Measurements from ENCODE around the gene TTYH1. TPM values are rescaled to one million over a fixed set of nuclear protein-coding genes. Genes with fewer than 3 reads are reported as not detected.

TTYH1 gene
- total and polyA plus RNA-seq, 2 experiments from 2014 or later = 1.1 TPM; not detected in 1

DNA sequence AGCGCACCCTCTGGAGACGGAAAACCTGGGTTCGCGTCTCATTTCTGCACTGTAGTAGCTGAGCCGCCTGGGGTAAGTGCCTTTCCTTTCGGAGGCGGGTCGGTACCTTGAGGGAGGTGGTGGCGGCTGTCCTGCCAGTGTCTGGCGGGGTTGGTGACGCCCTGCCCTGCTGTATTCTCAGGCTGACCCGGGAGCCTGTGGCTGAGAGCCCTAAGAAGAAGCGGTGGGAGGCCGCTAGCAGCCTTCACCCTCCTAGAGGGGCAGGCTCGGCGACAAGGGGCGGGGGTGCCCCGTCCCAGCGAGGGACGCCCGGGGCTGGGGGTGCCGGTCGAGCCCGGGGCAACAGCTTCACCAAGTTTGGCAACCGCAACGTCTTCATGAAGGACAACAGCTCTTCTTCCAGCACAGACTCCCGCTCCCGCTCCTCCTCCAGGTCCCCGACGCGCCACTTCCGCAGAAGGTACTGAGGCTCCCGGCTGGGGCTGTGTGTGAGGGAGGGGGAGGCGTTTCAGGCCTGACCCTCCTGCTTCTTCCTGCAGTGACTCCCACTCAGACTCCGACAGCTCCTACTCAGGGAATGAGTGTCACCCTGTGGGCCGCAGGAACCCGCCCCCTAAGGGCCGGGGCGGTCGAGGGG lies 40.6 kb downstream of the TTYH1 start:
- H3K4me3 ChIP-seq = no peak overlapping the region
- H3K9me3 ChIP-seq (ENCODE audit: low read depth) = no peaks in the 10 kb centered on the region
- no peaks in the 10 kb centered on the region for H3K27me3 ChIP-seq
- TF ChIP-seq, protein P1, sequence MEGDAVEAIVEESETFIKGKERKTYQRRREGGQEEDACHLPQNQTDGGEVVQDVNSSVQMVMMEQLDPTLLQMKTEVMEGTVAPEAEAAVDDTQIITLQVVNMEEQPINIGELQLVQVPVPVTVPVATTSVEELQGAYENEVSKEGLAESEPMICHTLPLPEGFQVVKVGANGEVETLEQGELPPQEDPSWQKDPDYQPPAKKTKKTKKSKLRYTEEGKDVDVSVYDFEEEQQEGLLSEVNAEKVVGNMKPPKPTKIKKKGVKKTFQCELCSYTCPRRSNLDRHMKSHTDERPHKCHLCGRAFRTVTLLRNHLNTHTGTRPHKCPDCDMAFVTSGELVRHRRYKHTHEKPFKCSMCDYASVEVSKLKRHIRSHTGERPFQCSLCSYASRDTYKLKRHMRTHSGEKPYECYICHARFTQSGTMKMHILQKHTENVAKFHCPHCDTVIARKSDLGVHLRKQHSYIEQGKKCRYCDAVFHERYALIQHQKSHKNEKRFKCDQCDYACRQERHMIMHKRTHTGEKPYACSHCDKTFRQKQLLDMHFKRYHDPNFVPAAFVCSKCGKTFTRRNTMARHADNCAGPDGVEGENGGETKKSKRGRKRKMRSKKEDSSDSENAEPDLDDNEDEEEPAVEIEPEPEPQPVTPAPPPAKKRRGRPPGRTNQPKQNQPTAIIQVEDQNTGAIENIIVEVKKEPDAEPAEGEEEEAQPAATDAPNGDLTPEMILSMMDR (IDR thresholded peaks at IDR 0.05; ENCODE audit: low read depth, low read length) = no peak
- H3K27ac ChIP-seq = no peak overlapping the region
- no peak for DNase-seq (ENCODE audit: low read depth in 1 of 2, low spot score in 1 of 2)
- no peaks in the 10 kb centered on the region for H3K4me1 ChIP-seq (ENCODE audit: low read depth)
- peaks cover 80% of the 10 kb centered on the region for H3K36me3 ChIP-seq

DNA sequence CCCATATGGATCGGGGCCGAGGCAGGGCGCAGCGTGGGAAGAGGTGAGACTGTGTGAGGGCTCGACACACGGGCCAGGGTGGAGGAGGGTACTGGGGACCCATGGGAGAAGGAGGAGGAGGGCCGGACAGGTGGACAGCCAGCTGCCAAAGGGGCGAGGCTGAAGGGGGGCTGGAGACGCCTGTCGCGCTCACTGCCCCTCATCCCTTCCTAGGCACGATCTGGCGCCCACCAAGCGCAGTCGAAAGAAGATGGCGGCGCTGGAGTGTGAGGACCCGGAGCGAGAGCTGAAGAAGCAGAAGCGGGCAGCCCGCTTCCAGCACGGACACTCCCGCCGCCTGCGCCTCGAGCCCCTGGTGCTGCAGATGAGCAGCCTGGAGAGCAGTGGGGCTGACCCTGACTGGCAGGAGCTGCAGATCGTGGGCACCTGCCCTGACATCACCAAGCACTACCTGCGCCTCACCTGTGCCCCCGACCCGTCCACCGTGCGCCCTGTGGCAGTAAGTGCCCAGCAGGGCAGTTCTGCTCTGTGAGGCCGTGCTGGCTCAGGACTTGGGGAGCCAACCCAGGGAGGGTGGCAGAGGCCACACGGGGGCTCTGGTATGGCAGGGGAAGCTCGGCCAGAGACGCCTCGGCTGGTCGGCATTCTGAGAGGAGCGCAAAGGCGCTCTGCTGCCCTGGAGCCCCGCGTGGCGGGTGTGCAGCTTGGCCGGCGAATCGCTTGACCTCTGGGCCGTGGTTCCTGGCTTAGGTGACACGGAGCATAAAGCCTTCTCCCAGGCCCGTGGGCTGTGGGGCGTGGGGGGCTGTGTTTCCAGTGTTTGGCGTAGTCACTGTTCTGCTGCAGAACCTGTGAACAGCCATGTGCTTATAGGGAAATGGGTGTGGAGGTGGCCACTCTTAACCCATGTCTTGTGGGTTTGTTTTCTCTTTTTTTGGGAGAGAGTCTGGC lies 41.4 kb downstream of the TTYH1 start:
- Histone ChIP-seq H3K27ac (no peak overlapping the region), H3K4me1 (ENCODE audit: low read depth) (no peaks in the 10 kb centered on the region), H3K4me3 (no peak overlapping the region), H3K27me3 (no peaks in the 10 kb centered on the region), H3K36me3 (peaks cover 78% of the 10 kb centered on the region), H3K9me3 (ENCODE audit: low read depth) (no peaks in the 10 kb centered on the region)
- DNase-seq (ENCODE audit: low read depth in 1 of 2, low spot score in 1 of 2) = no peak
- TF ChIP-seq, protein P1 (IDR thresholded peaks at IDR 0.05; ENCODE audit: low read depth, low read length) = no peak

DNA sequence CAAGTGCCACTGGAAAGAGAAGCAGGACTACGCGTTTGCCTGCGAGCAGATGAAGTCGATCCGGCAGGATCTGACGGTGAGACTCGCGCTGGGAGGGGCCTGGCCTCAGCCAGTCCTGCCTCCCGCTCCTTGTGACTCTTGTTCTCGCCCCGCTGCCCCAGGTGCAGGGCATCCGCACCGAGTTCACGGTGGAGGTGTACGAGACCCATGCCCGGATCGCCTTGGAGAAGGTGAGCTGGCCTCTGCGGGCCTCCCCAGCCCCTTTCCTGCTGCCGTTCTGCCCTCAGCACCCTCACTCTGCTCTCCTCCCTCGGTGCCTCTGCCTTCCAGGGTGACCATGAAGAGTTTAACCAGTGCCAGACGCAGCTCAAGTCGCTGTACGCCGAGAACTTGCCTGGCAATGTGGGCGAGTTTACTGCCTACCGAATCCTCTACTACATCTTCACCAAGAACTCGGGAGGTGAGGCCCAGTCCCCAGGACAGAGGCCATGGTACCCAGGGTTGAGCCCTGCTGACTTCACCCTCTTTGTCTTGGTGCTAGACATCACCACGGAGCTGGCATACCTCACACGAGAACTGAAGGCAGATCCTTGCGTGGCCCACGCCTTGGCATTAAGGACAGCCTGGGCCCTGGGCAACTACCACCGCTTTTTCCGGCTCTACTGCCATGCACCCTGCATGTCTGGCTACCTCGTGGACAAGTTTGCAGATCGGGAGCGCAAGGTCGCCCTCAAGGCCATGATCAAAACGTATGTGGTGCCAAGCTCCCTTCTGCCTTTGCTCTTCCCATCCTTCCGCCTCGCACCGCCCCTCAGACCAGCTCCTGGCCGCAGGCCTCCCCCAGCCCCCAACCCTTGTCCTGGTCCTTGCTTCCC lies 42.7 kb downstream of the TTYH1 start:
- no peaks in the 10 kb centered on the region for H3K4me1 ChIP-seq (ENCODE audit: low read depth)
- H3K36me3 ChIP-seq = peaks cover 68% of the 10 kb centered on the region
- no peaks in the 10 kb centered on the region for H3K27me3 ChIP-seq
- H3K27ac ChIP-seq = no peak overlapping the region
- TF ChIP-seq, protein P1 (IDR thresholded peaks at IDR 0.05; ENCODE audit: low read depth, low read length) = no peak
- DNase-seq (ENCODE audit: low read depth in 1 of 2, low spot score in 1 of 2) = no peak
- H3K4me3 ChIP-seq = no peak overlapping the region
- no peaks in the 10 kb centered on the region for H3K9me3 ChIP-seq (ENCODE audit: low read depth)

DNA sequence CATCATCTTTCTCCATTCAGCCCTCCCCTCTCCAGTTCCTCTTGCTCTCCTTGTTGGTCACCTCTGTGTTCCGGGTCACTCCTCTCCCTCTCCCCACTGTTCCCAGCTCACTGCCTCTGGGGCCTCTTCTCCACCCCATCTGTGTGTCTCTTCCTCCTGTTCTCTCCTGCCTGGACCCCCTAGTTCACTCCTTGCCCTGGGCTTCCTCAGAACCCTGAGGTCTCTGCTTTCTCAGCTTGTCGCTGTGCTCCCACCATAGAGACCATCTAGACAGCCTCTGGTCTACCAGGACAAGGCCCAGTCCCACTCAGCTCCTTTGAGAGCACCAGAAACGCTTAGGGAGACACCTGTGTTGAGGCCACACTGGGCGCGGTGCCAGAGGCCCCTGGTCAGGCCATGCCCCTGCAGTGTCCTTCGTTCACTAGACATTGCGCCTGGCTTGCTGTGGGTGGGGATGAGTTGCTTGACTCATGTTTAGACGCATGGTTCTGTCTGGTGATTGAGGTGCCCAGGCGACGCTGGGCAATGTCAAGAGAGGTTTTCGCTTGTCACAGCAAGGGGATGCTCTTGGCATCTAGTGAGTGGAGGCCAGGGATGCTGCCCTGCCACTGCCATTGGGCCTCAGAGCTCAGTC lies 43.5 kb downstream of the TTYH1 start:
- no peak for DNase-seq (ENCODE audit: low read depth in 1 of 2, low spot score in 1 of 2)

More for the DNA sequence above, 43.5 kb downstream of the TTYH1 start:
- no peaks in the 10 kb centered on the region for H3K27me3 ChIP-seq
- H3K4me3 ChIP-seq = no peak overlapping the region
- H3K27ac ChIP-seq = no peak overlapping the region
- TF ChIP-seq, protein P1 (IDR thresholded peaks at IDR 0.05; ENCODE audit: low read depth, low read length) = no peak
- no peaks in the 10 kb centered on the region for H3K9me3 ChIP-seq (ENCODE audit: low read depth)
- peaks cover 60% of the 10 kb centered on the region for H3K36me3 ChIP-seq
- no peaks in the 10 kb centered on the region for H3K4me1 ChIP-seq (ENCODE audit: low read depth)
